H9 (cell line): ENCODE results near the gene HHAT. TPM values are rescaled to one million over a fixed set of nuclear protein-coding genes. Genes with fewer than 3 reads are reported as not detected.

ENCODE experiments used
- DNase-seq: peaks from one replicate; pipeline ENCODE4 v3.0.0-alpha.2; 2017
- H2AFZ ChIP-seq: one replicate; pipeline ENCODE4 v1.6.1; 2013; ENCODE audit warnings: mild to moderate bottlenecking, low read length, control low read depth, moderate library complexity
- H2AK5ac ChIP-seq: 2 replicates; pipeline ENCODE4 v1.6.1; 2013; ENCODE audit warnings: low read length, control low read depth, mixed read lengths; ENCODE audit not compliant: insufficient read length
- H2BK120ac ChIP-seq: one replicate; pipeline ENCODE4 v1.6.1; 2013; ENCODE audit warnings: low read depth, mild to moderate bottlenecking, low read length, control low read depth, inconsistent platforms; ENCODE audit not compliant: poor library complexity, severe bottlenecking
- H2BK12ac ChIP-seq: 2 replicates; pipeline ENCODE4 v1.6.1; 2013; ENCODE audit warnings: low read length, control low read depth, mixed read lengths, low read depth; ENCODE audit not compliant: insufficient read length
- H2BK15ac ChIP-seq: 2 replicates; pipeline ENCODE4 v1.6.1; 2013; ENCODE audit warnings: low read depth, low read length, control low read depth
- H2BK20ac ChIP-seq: one replicate; pipeline ENCODE4 v1.6.1; 2013; ENCODE audit warnings: low read depth, mild to moderate bottlenecking, low read length, control low read depth, inconsistent platforms; ENCODE audit not compliant: poor library complexity, severe bottlenecking
- H2BK5ac ChIP-seq: 2 replicates; pipeline ENCODE4 v1.6.1; 2013; ENCODE audit warnings: low read length, control low read depth, mixed read lengths; ENCODE audit not compliant: insufficient read length
- H3K14ac ChIP-seq: 2 replicates; pipeline ENCODE4 v1.6.1; 2013; ENCODE audit warnings: low read length, control low read depth; ENCODE audit not compliant: insufficient read depth
- H3K18ac ChIP-seq: 2 replicates; pipeline ENCODE4 v1.6.1; 2013; ENCODE audit warnings: low read depth, mild to moderate bottlenecking, mixed read lengths, low read length, control low read depth; ENCODE audit not compliant: insufficient read length
- H3K23ac ChIP-seq: 2 replicates; pipeline ENCODE4 v1.6.1; 2013; ENCODE audit warnings: low read length, control low read depth, mixed read lengths, low read depth; ENCODE audit not compliant: insufficient read length
- H3K23me2 ChIP-seq: 2 replicates; pipeline ENCODE4 v1.6.1; 2013; ENCODE audit warnings: low read depth, mild to moderate bottlenecking, mixed read lengths, low read length, control low read depth; ENCODE audit not compliant: insufficient read length, poor library complexity, severe bottlenecking
- H3K27ac ChIP-seq: 2 replicates; pipeline ENCODE4 v1.5.1; 2013; ENCODE audit warnings: low read length, control low read depth, mixed read lengths, low read depth; ENCODE audit not compliant: insufficient read length
- H3K27me3 ChIP-seq: 2 replicates; pipeline ENCODE4 v1.6.1; 2013; ENCODE audit warnings: low read length, control low read depth, inconsistent platforms; ENCODE audit not compliant: insufficient read depth
- H3K4ac ChIP-seq: 2 replicates; pipeline ENCODE4 v1.6.1; 2013; ENCODE audit warnings: low read depth, mild to moderate bottlenecking, control low read depth, inconsistent platforms, low read length, moderate library complexity
- H3K4me1 ChIP-seq: 2 replicates; pipeline ENCODE4 v1.6.1; 2013; ENCODE audit warnings: low read length, control low read depth, inconsistent platforms; ENCODE audit not compliant: insufficient read depth
- H3K4me2 ChIP-seq: 2 replicates; pipeline ENCODE4 v1.6.1; 2013; ENCODE audit warnings: low read length, control low read depth, mixed read lengths; ENCODE audit not compliant: insufficient read length, insufficient read depth
- H3K56ac ChIP-seq: 2 replicates; pipeline ENCODE4 v1.6.1; 2013; ENCODE audit warnings: low read depth, mild to moderate bottlenecking, mixed read lengths, low read length, control low read depth; ENCODE audit not compliant: insufficient read length
- H3K79me1 ChIP-seq: 2 replicates; pipeline ENCODE4 v1.6.1; 2013; ENCODE audit warnings: low read depth, mild to moderate bottlenecking, moderate library complexity, low read length, control low read depth, inconsistent platforms; ENCODE audit not compliant: insufficient read depth, poor library complexity, severe bottlenecking
- H3K79me2 ChIP-seq: 2 replicates; pipeline ENCODE4 v1.6.1; 2013; ENCODE audit warnings: low read length, control low read depth, inconsistent platforms; ENCODE audit not compliant: insufficient read depth
- H3K9ac ChIP-seq: 2 replicates; pipeline ENCODE4 v1.6.1; 2013; ENCODE audit warnings: low read length, control low read depth, mixed read lengths; ENCODE audit not compliant: insufficient read length; ENCODE audit errors: extremely low read depth
- H3K9me3 ChIP-seq: one replicate; pipeline ENCODE4 v1.6.1; 2013; ENCODE audit warnings: low read depth, low read length, inconsistent platforms; ENCODE audit not compliant: control insufficient read depth
- H3T11ph ChIP-seq: one replicate; pipeline ENCODE4 v1.6.1; 2013; ENCODE audit warnings: mild to moderate bottlenecking, low read length, control low read depth, inconsistent platforms
- H4K20me1 ChIP-seq: one replicate; pipeline ENCODE4 v1.6.1; 2013; ENCODE audit not compliant: control insufficient read depth, insufficient read length, insufficient read depth
- H4K5ac ChIP-seq: 2 replicates; pipeline ENCODE4 v1.6.1; 2013; ENCODE audit warnings: low read depth, mild to moderate bottlenecking, mixed read lengths, low read length, control low read depth; ENCODE audit not compliant: insufficient read length
- H4K8ac ChIP-seq: replicated peaks from 2 replicates; pipeline ENCODE4 v1.6.1; 2013; ENCODE audit warnings: low read length, control low read depth, mixed read lengths, low read depth; ENCODE audit not compliant: insufficient read length
- H4K91ac ChIP-seq: 2 replicates; pipeline ENCODE4 v1.6.1; 2013; ENCODE audit warnings: low read depth, mild to moderate bottlenecking, moderate library complexity, mixed read lengths, low read length, control low read depth; ENCODE audit not compliant: insufficient read length
- H3K27ac Mint-ChIP-seq, 3 experiments: 2 replicates in 2 of 3; 3 replicates in 1 of 3; pipeline ENCODE4 v1.8.0; 2020 to 2021; ENCODE audit warnings: mixed read lengths in 3 of 3, mild to moderate bottlenecking in 1 of 3, moderate library complexity in 1 of 3
- H3K27me3 Mint-ChIP-seq: 2 replicates; pipeline ENCODE4 v1.8.0; 2021; ENCODE audit warnings: low read depth, mild to moderate bottlenecking, moderate library complexity, mixed read lengths
- H3K36me3 Mint-ChIP-seq, 3 experiments: 2 replicates in 2 of 3; 3 replicates in 1 of 3; pipeline ENCODE4 v1.8.0; 2020 to 2021; ENCODE audit warnings: low read depth in 3 of 3, mixed read lengths in 3 of 3; ENCODE audit not compliant: insufficient read depth in 1 of 3
- H3K4me1 Mint-ChIP-seq, 2 experiments: 2 replicates each; pipeline ENCODE4 v1.8.0; 2020; ENCODE audit warnings: mixed read lengths in 2 of 2
- H3K4me3 Mint-ChIP-seq, 2 experiments: 2 replicates in 1 of 2; 3 replicates in 1 of 2; pipeline ENCODE4 v1.8.0; 2020 to 2021; ENCODE audit warnings: mild to moderate bottlenecking in 2 of 2, mixed read lengths in 2 of 2, moderate library complexity in 1 of 2
- H3K9me3 Mint-ChIP-seq, 2 experiments: 2 replicates in 1 of 2; 3 replicates in 1 of 2; pipeline ENCODE4 v1.8.0; 2020; ENCODE audit warnings: mild to moderate bottlenecking in 2 of 2, mixed read lengths in 2 of 2, moderate library complexity in 1 of 2
- WGBS: extraction: QIAGEN DNeasy Blood & Tissue Kit; methylation state at CpG from one replicate; pipeline ENCODE4 v1.1.7; 2013; ENCODE audit warnings: missing lambda C conversion rate, low lambda C conversion rate, mixed read lengths; ENCODE audit not compliant: insufficient read length; ENCODE audit errors: extremely low coverage; 5-methylcytosine and 5-hydroxymethylcytosine counted together
- total RNA-seq: library from RNA; stranded (reverse); gene quantifications from 2 replicates; pipeline ENCODE4 v1.2.1, GENCODE V29; 2021
- TF ChIP-seq, protein P1 (sequence below): fragments of 200-600 bp; sonication (generic); conservative IDR thresholded peaks from 3 replicates; pipeline ENCODE4 v1.8.0; 2021; ENCODE audit warnings: antibody characterized with exemption, mild to moderate bottlenecking

Gene HHAT
- total RNA-seq, 1 experiment from 2014 or later = 0.48 TPM

DNA sequence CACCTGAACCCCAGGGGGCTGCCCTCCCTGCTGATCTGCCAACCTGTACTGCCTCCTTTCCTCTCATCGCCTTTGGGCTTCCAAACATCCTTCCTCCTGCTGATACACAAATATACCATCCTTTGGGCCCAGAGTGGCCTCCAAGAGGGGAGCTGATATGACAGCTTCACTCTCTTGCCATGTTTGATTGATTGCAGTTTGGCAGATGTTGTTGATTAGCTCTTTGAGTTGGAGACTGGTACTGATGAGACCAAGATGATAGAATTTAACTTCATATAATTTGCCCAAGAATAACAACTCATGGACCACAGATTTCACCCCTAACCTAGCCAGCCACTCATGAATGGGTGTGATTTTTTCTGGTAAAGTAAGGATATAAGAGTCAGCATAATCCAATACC is 227.8 kb downstream of the HHAT start:
- Mint-ChIP-seq H3K4me1 (0 out of 4 replicates have a peak, but pooled peaks cover 0 to under 1% of the 10 kb centered on the region in 2 experiments), H3K9me3 (no peaks in the 10 kb centered on the region), H3K36me3 (no peaks in the 10 kb centered on the region), H3K27ac (no peak overlapping the region), H3K27me3 (no peaks in the 10 kb centered on the region), H3K4me3 (no peak overlapping the region)
- Histone ChIP-seq H3K23me2 (no peaks in the 10 kb centered on the region), H3K56ac (no peak overlapping the region), H4K8ac (no peak overlapping the region), H3K4ac (no peak overlapping the region), H2BK15ac (no peak overlapping the region), H3T11ph (no peak overlapping the region), H2AFZ (no peak overlapping the region), H4K20me1 (no peaks in the 10 kb centered on the region), H2AK5ac (no peak overlapping the region), H3K18ac (no peak overlapping the region), H3K79me2 (no peaks in the 10 kb centered on the region), H3K4me1 (no peaks in the 10 kb centered on the region), H2BK20ac (no peak overlapping the region), H3K9me3 (no peaks in the 10 kb centered on the region), H3K9ac (no peak overlapping the region), H2BK12ac (no peak overlapping the region), H4K5ac (no peak overlapping the region), H3K27me3 (no peaks in the 10 kb centered on the region), H3K4me2 (no peak overlapping the region), H4K91ac (no peak overlapping the region), H2BK120ac (no peak overlapping the region), H3K14ac (no peak overlapping the region), H3K23ac (no peak overlapping the region), H2BK5ac (no peak overlapping the region), H3K79me1 (no peaks in the 10 kb centered on the region), H3K27ac (no peak overlapping the region)
- no CpG with 5 or more reads among the region's 1 CpG for WGBS
- TF ChIP-seq, protein P1, sequence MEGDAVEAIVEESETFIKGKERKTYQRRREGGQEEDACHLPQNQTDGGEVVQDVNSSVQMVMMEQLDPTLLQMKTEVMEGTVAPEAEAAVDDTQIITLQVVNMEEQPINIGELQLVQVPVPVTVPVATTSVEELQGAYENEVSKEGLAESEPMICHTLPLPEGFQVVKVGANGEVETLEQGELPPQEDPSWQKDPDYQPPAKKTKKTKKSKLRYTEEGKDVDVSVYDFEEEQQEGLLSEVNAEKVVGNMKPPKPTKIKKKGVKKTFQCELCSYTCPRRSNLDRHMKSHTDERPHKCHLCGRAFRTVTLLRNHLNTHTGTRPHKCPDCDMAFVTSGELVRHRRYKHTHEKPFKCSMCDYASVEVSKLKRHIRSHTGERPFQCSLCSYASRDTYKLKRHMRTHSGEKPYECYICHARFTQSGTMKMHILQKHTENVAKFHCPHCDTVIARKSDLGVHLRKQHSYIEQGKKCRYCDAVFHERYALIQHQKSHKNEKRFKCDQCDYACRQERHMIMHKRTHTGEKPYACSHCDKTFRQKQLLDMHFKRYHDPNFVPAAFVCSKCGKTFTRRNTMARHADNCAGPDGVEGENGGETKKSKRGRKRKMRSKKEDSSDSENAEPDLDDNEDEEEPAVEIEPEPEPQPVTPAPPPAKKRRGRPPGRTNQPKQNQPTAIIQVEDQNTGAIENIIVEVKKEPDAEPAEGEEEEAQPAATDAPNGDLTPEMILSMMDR = no peak
- DNase-seq = no peak
